HG02623 (cell line): ENCODE results near the gene CCNJL.

Experiments
- ATAC-seq: cut with Tn5 transposase; IDR thresholded peaks from one replicate; pipeline ENCODE4 v1.9.1; 2021; ENCODE audit warnings: moderate library complexity; ENCODE audit not compliant: unreplicated experiment

CCNJL gene

DNA sequence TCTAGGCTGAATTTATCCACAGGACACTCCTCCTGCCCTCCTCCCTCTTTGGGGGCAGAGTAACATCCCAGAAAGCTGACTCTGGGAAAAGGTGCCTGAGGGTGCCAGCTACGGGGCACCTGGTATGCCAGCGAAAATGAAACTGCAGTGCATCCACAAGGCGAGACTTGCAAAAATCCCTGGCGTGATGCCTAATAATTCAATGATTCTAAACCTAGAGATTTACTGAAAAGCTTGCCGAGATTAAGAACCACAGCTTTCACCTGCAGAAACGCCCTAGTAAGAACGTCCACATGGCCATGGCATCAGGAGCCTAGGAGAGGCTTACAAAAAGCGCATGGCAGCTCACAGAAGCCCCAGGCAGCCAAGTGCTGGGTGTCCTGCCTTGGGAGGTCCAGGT, 20.9 kb downstream of the CCNJL start:
- no peak for ATAC-seq

DNA sequence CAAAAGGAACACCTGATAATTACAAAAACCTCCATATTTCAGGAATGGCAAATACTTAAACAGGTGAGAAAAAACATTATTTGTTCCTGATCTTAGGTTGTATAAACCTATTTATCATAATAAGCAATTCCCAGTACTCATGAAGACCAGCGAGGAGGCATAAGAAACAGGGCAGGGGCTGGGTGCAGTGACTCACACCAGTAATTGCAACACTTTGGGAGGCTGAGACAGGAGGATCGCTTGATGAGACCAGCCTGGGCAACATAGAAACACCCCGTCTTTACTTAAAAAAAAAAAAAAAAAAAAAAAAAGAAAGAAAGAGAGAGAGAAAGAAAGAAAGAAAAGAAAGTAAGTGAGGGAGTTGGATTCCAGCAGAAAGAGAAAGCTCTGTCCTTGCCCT, 21.6 kb downstream of the CCNJL start:
- ATAC-seq, result no peak

DNA sequence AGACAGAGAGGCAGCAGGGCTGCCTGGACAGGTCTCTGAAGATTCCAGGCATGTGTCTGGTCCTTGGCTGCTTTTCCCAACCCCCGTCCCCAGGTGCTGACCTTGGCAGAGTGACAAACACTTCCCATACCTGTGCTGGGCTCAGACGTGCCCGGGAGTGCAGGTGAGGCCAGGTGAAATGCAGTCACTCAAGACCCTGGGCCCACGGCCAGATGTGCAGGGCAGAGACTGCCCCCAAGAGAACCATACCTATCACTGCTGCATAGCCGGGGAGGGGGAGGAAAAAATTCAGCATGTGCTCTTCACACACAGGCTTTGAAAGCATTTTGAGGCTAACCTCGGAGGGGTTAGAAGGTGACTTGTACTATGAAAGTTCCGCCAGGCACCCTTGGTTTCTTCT, 22.6 kb downstream of the CCNJL start:
- no peak for ATAC-seq

DNA sequence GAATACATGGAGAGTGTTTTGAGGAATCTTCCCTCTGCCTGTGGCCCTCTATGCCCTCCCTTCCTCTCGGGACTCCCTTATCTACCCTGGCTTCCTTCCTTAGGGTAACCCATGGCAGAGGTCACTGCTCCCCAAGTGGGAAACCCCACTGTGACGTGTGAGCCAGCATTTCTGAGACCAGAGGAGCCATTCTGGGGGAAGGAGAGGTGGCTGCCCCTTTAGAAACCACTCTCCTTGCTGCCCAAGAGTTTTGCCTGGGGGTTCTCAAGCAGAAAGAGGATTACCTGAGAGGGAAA, 23.1 kb downstream of the CCNJL start:
- ATAC-seq, result no peak

DNA sequence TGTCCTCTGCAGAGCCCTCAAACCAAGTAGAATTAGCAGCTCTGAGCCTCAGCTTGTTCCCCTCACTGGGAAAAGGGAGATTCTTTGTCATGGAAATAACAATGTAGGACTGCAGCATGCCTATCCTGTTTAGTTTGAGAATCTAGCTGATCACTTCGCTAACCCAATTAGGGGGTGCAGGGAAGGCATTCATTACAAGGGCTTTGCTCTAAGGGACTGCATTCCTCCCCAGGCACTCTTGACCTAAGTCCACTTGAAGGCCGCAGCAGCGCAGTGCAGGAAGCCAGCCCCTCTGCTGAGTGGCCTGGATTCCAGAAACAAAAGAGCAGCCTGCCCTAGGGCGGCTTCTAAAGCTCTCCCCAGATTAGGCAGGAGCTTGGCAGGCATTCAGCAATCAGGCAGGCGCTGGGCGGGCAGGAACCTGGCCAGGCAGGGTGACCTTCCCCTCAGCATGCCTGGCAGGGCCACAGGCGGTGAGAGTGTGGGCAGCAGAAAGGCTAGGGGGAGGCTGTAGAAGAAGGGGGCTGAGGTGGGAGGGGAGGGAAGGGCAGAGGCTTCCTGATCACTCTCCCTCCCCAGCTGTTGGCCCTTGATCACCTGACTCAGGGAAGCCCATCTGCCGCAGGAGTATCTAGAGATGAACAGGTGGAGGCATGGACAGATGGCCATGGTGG, 24.8 kb downstream of the CCNJL start:
- no peak for ATAC-seq

DNA sequence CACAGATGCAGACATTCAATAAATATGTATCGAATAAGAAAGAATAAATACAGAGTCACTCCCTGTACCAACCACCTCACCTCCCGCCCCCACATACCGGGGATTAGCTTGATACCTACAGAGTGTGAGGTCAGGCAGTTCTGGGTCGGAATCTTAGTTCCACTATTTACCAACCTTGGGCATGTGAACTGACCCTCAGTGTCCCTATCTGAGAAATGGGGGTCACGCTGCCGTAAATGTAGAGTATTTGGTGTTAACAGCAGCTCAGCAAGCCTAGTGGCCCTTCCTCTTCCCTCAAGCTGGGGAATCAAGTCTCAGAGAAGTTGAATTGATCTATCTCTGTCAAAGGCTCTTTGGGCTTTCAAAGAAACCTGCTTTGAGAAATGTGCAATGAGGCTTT, 25.4 kb downstream of the CCNJL start:
- no peak for ATAC-seq

DNA sequence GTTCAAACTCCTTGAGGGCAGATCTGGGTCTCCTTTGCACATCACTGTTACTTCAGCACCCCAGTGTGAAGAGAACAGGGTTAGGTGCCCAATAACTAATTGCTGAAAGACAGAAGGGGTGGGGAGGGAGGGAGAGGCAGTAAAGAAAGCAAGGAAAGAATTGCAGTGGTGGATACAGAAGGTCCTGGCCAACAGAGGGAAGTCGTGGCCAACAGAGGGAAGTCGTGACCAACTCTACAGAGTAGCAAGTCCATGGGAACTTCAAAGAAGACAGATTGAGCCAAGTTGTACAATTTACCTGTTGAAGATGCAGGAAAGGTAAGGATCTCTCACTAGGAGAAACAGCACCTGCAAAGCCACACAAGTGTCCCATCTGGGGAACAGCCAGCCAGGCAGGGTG, 27.0 kb downstream of the CCNJL start:
- ATAC-seq, result no peak

DNA sequence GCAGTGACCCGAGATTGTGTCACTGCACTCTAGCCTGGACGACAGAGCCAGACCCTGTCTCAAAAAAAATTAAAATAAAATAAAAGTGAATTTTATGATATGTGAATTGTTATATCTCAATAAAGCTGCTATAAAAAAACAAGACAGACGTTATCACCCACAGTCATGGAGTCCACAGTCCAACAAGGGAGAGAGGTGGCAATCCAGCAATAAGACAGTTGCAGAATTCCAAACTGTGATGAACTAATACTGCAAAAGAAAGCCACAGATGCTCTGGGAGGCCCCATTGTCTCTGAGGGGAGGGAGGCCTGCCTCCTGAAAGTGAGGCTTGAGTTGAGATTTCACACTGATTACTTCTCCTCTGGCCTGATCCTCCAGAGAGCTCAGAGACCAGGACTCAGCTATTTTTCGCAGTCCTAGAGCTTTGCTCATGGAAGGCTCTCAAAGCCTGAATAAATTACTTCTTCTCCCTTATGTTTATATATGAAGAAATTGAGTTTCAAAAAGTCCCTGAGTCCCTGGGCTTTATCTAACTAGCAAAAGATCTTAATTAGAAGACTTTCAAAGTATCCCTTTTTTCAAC, 28.0 kb downstream of the CCNJL start:
- no peak for ATAC-seq

DNA sequence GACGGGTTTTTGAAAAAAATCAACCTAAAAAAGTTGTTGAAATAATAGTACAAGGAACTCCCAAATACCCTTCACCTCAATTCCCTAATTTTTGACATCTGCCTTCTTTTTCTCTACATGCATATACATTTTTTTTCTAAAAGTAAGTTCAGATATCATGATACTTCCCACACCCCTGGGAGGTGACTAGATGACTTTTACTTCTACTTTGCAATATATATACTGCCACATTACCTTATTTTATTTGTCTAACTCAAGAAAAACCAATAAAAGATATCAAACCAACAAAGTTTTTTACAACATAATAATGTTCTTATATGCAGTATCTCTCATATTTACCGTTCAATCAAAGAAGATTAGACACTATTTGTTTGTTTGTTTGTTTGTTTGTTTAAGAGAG, 31.1 kb downstream of the CCNJL start:
- ATAC-seq, result no peak

DNA sequence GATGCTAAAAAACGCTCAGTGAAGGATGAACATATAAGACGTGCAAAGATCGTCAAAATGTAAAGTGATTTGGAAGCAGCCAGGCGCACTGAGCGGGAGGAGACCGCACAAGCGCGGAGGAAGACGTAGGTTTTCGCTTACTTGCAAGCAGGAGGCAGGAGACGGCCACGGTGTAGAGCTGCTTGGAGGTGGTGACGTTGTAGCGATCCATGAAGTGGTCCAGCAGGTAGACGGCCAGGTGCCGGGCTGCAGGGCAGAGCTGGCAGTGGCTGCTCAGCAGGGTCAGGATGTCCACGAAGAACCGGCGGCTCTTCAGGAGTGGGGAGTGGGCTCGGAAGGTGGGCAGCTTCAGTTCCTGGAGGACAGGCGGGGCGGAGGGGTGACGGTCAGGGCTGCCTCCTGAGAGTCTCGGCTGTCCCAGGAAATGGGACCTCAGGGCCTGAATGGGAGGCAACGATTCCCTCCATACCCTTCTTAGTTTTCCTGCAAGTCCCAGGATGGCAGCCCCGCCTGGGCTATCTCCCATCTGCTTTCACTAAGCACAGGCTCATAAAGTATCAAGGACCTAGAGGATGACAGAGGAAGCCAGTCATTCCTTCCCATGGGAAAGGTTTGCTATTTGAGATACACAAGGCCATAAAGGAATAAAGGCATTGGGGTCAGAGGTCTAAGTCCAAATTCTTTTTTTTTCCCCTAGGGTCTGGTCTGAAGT, 31.8 kb downstream of the CCNJL start:
- ATAC-seq, result no peak

DNA sequence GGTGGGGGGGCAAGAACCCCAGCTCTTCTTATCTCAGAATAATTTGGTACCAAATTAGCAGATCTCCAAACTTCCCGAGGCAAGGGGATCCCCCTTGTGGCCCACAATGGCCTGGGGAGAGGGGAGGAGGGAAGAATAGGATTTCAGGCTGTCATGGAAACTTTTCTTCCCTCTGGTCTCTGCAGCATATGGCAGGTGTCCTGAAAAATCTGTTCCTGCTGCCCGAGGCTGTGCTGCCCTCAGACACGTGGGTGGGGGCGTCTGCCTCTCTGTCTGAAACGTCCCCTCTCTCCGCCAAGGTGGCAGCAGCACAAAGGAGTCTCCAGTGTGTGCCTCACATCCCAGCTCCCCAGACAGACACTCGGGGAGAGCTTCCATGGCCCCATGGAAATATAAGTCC, 34.0 kb downstream of the CCNJL start:
- no peak for ATAC-seq

DNA sequence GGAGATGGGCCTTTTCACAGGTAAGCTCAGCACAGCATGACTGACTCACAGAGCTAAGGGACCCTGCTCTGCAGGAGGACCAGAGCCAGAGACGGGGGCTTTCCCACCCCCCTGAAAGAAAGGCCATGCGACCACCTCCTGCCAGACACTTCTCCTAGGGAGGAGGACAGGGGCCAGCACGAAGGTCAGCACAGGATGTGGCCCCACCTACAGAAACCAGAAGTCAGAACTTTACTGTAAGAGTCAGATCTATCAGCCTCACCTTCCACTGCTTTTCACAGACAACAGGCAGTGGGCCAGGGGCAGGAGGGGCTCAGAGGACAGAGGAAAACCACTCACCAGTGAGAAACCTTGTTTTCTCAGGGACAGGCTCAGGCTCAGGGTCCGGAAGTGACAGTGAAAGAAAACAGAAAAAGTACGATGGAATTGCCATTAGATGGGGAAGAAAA, 37.9 kb downstream of the CCNJL start:
- no peak for ATAC-seq

DNA sequence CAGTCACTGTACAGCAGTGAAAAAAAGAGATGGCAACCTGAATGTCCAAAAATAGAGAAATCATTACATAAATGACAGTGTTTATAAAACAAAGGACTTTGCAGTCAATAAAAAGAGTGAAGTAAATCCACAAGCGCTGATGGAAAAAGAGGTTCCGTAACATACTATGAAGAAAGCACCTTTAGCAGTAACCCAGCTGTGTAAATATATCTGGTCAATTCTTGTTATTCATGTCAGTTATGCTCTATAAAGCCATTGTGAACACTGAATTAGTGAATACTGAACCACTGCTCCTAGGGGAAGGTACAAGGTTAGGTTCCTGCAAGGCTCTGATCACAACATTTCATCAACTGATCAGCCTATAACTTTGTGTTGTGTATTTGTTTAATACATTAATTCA, 39.5 kb downstream of the CCNJL start:
- no peak for ATAC-seq

DNA sequence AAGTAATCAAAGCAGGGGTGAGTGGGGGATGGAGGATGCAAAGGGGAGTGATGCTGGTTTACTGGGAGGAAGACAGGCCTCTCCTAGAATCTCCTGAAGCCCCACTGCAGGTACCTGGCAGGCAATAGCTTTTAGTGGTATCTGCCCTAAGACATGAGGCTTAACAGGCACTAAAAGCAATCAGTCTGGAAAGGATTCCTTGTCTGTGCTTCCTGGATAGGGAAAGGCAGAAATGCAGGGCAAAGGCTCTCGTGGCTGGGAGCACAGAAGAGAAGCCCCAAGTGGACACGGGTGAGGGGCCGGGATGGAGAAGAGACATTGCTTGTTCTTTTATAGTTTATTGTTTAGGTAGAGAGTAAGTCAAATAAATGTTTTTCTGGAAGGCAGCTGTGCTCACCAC, 40.1 kb downstream of the CCNJL start:
- ATAC-seq, result no peak

DNA sequence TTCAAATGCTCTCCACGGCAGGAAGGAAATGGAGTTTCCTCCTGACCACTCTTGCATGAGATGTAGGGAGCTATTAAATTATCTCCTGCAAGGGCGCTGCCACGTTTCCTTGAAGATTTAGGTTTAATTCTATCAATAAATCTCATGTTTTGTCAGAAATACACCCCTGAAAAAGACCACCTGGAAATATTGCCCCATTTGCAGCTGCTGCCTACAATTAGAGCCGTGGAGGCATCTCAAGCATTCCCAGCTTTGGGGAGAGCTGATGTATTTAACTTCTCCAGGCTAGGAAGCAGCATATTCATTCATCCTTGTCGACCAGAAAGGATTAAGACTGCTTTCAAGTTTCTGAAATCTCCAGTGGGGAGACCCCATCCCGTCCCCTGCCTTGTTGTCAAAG, 40.5 kb downstream of the CCNJL start:
- ATAC-seq, result no peak

DNA sequence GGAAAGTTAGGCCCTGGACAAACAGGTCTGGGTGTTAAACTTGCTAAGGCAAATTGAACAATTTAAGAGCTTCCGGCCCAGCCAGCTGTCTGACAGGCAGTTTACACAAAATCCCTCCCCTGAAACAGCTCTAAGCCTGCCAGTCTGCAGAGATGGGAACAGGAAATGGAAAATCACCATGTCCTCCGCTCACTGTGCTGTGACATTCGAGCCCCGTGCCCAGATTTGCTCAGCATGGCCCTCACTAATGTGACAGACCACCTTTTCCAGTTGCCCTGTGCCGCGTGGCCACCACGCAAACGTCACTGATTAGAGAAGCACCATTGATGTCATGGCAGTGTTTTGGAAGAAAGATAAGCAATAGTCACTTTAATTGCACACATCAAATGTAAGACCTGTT, 41.0 kb downstream of the CCNJL start:
- ATAC-seq, result no peak

DNA sequence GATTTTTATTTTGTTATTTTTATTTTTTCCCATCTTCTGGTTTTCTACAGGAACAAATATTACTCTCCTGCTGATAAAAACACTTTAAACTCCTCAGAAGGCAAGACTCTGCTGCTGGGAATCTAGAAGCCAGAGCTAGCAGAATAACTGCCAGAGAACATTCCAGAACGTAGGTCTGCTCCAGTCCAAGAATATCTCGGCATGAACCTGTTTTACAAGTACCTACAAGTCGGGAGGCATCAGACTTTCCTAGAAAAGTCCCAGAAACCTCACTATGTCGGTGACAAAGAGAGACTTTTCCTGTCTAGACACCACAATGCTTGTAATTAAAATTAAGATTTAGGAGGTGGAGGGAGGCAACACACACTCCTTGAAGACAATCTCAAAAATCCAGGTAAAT, 41.7 kb downstream of the CCNJL start:
- no peak for ATAC-seq

DNA sequence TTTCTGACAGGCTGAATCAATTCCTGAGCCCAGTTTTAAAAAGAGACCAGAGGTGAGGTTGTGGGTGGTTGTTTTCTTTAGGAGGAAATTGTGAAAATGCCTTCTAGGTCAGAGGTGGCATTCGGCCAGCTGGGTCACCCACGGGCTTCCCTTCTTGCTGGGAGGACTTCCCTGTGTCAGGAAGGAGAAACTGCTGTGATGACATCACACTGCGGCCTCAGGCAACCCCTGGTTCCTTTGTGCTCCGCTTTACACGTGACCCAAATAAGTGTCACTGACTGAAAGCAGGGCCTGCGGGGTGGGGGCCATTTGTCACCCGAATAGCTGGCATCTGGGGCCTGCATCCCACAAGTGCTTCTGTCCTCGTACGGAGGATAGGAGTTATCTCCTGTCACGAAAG, 43.3 kb downstream of the CCNJL start:
- ATAC-seq, result no peak

DNA sequence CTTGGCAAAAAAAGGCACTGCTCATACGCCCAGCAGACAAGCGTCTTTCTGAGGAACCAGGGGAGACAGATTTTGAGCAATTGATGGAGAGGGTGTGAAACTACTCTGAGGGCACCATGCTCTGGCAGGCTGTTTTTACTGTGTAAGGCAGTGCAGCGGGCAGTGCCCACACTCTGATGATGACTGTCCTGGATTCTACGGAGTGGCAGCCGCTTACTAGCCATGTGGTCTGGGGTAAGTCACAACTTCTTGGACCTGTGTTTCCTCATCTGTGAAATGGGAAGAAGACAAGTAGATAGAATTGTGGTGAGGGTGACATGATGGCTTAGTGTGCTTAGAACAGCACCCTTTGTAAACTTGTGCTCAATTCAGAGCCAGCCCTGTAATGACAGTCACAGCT, 44.2 kb downstream of the CCNJL start:
- ATAC-seq, result no peak

DNA sequence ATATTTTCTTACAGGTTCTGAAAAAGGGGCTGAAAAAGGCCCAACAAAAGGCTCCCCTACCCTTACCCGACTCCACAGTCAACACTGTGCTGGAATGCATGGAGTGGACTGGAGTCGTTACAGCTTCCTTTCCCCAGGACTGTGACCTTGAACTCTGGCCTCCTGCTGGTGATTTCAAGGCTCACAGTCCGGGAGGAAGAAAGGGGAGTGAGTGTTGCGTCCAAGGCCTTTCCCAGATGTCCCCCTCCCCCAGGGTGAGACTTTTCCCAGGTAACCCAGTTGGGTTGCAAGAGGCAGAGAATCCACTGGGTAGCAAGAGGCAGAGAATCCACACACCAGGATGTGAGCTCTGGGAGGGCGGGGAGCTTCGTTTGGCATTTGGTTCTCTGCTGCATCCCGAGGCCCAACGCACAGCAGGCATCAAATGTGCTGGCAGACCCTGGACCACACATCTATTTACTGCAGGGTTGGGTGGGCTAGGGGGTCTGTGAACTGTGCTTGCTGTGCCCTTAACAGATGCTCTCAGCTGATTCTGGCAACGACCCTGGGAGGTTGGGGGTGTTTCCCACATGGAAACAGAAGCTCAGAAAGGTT, 45.5 kb downstream of the CCNJL start:
- no peak for ATAC-seq

DNA sequence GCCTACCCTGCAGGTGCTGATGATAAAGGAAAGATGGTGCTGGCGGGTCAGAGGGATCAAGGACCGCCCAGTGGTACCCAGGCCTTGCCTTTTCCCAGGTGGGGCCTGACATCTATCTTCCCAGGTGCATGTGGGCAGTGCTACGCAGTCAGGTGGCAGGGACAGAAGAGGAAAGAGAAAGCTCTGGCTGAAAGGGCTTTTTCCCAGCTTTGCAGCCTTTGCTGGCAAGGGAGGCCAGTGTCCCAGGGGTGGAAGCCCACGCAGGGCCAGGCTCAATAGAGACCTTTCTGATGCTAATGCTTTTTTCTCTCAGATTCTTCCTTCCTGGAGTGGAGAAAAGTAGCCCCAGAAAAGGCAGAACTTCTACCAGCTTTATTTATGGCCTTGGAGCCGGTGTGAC, 46.3 kb downstream of the CCNJL start:
- ATAC-seq, result no peak

DNA sequence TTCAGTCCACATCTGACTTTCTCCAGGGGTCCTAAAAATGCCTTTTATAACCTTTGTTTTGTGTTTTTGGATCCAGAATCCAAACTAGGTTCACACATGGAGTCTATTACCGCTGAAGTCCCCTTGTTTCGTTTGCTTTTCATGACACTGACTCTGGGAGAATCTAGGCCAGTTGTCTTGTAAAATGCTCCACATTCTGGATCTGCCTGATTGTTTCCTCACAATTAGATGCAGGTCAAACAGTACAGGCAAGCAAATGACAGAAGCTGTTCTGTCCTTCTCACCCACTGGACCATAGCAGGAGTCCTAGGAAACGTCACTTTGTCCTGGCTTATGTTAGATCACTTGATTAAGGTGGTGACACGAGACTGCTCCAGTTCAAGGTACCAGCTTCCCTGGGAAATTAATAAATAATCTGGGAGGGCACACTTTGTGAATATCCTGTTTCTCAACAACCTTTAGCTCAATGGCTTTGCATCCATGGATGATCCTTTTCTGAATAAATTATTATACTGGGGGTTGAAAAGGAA, 49.0 kb downstream of the CCNJL start:
- no peak for ATAC-seq
